OCI-M1 (cell line): ENCODE results near the gene KAZN.

Experiments
- DNase-seq: peaks from one replicate; lab custom pipeline; 2025; lab: John Stamatoyannopoulos, UW

The KAZN gene

GRCh38 chr1:15159166-15159555 is 560.7 kb downstream of the KAZN start:
- DNase-seq = no peak

GRCh38 chr1:15160626-15161025 is 562.1 kb downstream of the KAZN start:
- no peak for DNase-seq

GRCh38 chr1:15167386-15167785 is 568.9 kb downstream of the KAZN start:
- DNase-seq = peak; percentile 16
